M059J (cell line): Measurements from ENCODE around the gene SLC16A10. TPM values are rescaled to one million over a fixed set of nuclear protein-coding genes. Genes with fewer than 3 reads are reported as not detected.
A peak's percentile ranks its signal among the peaks of the same experiment; 100 is the strongest.
"Not testable (repeated sequence)": the region's sequence is repeated elsewhere in the genome, so short reads cannot be mapped to it uniquely, and the experiment has no call there.

Experiments
- DNase-seq: peaks from one replicate; pipeline ENCODE4 v3.0.0-alpha.2; 2012; ENCODE audit warnings: low read depth
- total RNA-seq: library from RNA; depleted of rRNA; stranded (reverse); fragments of >200 nt; shearing (Covaris generic); gene quantifications from 2 replicates; pipeline ENCODE4 v1.2.3, GENCODE V29; 2014

The SLC16A10 gene
- total RNA-seq, 1 experiment from 2014 or later = 1.7 TPM

DNA sequence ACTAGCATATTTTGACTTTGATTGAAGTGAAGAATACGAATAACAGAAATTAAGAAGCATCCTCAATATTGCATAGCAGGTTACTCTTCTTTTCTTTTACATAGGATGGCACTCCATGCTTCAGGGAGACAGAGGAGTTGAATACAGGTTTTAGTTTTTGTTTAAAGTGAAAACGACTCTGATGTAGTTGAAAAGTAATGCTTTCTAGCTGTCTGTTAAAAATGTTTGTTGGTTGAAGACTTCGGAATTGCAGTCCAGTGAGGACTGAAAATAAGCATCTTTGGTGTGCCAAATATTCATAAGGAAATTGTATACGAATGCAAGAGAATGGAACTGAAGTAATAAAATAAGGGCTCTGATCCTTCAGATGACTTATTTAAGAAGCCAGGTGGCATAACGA, 618 bp upstream of the SLC16A10 start:
- DNase-seq = no peak

GRCh38 chr6:111087871-111088667, 766 bp downstream of the SLC16A10 start:
- peak; percentile 41 for DNase-seq

- no peak for DNase-seq
Observed at GRCh38 chr6:111088668-111089003, 1.3 kb downstream of the SLC16A10 start.

DNA sequence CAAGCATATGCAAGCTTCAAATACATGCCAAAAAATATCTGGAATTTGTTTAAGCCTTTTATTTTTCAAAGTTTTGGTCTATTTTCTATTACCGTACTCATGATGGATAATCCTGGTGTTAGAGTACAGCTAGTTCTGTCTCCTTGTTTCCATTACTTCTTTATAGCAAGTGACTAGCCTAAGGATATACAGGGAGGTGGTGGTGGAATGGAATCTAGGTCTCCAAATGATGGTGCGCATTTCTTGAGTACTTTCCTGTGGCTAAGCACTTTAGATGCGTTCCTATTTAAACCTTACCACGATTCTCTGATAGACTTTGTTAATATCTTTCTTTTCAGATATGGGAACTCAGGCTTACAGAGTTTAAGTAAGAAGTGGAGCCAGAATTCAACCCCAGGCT, 3.5 kb downstream of the SLC16A10 start:
- no peak for DNase-seq

DNA sequence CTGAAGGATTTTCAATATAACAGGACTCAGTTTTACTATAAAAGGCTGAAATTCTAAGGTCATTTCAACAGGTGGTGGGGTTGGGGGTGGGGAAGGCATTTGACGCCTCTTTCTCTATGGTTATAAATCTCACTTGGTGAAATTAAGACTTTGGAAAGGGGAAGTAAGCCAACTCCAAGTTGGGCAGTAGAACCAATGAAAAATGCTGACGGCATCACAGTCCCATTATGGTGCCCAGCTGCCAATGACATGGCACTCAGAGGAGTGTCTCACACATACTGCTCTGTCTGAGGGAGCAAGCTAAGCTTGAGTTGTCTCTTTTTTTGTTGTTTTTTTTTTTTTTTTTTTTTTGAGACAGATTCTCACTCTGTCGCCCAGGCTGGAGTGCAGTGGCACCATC, 4.7 kb downstream of the SLC16A10 start:
- no peak for DNase-seq

DNA sequence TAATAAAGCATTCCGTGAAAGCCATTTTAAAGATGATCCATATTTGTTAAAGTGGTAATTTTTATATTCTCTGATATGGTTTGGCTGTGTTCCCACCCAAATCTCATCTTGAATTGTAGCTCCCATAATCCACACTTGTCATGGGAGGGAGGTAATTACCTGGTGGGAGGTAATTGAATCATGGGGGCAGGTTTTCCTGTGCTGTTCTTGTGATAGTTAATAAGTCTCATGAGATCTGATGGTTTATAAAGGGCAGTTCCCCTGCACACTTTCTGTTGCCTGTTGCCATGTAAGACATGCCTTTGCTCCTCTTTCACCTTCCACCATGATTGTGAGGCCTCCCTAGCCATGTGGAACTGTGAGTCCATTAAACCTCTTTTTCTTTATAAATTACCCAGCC, 8.2 kb downstream of the SLC16A10 start:
- not testable (repeated sequence) for DNase-seq

DNA sequence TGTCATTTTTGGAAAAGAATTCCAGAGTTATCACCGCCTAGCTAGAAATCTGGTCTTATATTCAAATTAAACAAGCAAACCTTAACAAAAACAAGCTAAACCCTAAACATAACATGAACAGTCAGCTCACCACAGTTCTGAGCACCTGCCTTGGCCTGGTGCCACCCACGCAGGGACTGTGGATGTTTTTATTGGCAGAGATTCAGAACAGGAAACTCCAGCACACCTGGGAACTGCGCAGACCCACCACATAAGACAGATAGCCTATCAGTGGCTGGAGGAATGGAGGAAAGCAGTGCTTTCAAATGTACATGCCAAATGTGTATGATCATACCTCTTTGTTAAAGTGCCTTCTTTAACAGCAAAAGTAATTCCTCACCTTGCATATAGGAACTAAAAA, 8.9 kb downstream of the SLC16A10 start:
- no peak for DNase-seq

GRCh38 chr6:111098597-111098996, 11.3 kb downstream of the SLC16A10 start:
- no peak for DNase-seq

- no peak for DNase-seq
Observed at GRCh38 chr6:111101987-111102386, 14.7 kb downstream of the SLC16A10 start.

DNA sequence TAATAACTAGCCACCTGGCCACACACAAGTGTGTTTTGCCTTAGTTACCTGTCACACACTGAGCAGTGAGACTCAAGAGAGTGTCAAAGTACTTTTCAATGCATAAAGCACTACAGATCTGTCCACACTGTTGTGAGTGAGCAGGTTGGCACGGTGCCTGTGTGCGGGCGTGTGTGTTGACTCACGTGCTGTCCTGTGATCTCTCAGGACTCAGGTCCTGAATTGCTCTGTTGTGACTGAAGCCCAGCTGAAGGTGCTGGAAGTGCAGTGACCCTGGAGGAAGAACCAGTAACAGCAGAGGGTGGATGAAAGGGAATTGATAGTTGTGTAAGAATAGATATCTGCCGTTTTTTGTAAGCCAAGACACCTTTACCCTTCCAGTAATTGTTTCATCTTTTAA, 18.3 kb downstream of the SLC16A10 start:
- DNase-seq = peak; percentile 79

GRCh38 chr6:111107589-111107988, 20.3 kb downstream of the SLC16A10 start:
- DNase-seq = no peak

GRCh38 chr6:111110036-111110435, 22.7 kb downstream of the SLC16A10 start:
- no peak for DNase-seq

DNA sequence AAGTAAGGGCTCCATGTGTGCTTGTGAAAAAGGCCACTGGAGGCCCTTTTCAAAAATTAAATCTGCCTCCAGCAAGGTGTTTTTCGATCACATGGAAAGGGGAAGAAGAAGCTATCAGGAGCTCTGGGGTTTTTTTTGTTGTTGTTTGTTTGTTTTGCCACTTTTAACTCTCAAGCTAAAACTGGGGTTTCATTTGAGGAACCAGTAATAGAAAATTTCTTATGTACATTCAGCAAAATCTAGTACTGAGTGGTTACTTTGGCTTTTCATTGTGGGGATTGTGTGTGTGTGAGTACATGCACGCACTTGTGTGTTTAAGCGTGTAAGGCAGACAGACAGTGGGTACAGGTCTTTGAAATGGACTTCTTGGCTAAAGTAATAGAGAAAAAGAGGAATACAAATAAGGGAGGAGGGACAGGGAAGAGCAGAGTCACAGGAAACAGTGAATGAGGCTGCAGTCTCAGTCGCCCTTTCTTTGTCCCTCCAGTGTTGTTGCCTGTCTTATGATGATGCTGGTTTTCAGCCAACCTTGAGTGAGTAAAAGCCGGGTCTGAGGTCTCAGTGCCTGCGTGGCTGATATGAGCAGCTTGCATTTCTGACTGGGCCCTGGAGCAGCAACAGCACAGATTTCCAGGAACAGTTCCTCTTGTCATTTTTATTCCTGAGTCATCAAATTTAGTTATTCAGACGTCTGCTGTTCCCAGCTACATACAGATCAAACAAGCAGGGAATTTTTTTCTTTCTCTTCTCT, 26.2 kb downstream of the SLC16A10 start:
- DNase-seq = peak; percentile 74

DNA sequence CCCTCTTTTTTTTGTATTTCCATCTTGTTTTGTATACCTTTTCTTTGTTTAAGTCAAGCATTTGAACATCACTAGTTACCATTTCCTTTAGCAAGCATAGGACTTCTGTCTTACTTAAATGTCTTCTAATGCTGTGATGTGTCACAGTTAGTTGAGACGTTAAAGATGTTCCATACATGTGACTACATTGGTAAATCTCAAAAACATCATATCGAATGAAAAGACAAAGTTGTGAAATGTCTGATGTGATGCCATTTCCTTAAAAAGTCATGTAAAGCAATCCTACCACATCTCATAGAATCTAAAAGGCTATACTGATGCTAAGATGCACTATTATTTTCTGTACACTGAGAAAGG, 26.8 kb downstream of the SLC16A10 start:
- no peak for DNase-seq

- no peak for DNase-seq
Observed at GRCh38 chr6:111114482-111114881, 27.2 kb downstream of the SLC16A10 start.

DNA sequence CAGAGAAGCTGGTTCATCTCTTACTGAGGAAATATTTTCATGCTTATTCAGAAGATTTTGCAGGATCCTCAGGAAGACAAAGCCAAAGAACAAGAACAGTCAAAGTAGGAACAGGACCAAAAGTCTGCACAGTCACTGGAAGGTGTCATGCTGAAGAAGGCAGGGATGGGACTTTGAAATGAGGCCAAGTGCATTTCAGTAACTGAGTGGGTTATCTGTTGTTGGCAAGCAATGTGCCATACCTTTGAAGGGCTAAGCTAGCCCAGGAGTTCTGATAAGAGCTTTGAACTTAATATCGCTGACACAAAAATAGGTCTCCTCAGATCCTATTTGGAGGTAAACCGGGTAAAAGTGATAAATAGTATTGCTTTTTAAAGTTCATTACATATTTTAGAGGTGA, 31.5 kb downstream of the SLC16A10 start:
- no peak for DNase-seq

DNA sequence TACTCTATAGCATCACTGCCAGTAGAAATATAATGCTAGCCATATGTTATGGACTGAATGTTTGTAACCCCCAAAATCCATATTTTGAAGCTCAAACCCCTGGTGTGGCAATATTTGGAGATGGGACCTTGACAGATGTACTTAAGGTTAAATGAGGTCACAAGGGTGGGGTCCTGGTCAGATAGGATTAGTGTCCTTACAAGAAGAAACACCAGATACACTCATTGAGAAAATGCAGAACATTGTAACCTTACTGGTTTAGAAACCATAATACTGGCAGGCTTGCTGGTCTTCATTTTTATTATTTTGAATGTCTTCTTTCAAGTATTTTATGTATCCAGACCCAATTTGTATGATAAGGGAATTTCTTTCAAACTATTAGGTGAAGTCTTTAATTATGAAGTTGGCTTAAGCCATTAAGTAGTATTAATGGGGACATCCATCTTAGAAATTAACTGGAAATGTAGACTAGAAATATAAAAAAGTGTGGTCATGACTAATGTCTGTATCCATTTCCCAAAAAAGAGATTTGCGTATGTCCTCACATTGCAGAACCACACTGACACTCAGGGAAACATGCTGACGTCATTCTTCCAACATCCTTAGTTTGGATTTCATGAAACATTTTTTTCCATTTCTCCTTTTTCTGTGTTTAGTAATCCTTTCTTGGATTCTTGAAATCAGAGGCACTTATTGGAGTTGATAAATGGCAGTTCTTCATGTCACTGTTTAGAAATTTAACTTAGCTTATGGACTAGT, 32.4 kb downstream of the SLC16A10 start:
- peak; percentile 16 for DNase-seq

- peak; percentile 20 for DNase-seq
Observed at GRCh38 chr6:111121789-111122350, 34.6 kb downstream of the SLC16A10 start.

GRCh38 chr6:111122458-111123286, 35.4 kb downstream of the SLC16A10 start:
- no peak for DNase-seq

- DNase-seq = no peak
Observed at GRCh38 chr6:111124406-111124805, 37.1 kb downstream of the SLC16A10 start.

DNA sequence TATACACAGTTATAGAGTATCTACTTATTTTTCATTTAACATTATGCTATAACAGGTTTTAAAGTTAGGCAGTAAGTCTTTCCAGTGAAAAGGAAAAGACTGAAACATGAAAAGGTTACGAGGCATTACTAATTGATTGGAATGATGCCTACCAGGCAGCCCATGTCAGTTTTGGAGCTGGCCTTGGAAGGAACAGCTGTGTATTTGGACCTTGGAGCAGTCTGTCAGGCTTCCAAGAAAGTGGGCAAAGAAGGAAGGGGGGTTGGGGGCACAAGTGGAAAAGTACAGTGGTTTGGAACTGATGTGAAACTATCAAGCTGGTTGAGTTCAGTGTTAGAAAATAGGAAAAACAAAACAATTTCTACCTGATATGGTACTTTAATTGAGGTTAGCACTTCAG, 41.7 kb downstream of the SLC16A10 start:
- peak; percentile 58 for DNase-seq
